Activated CD8-positive, alpha-beta memory T cell treated with anti-CD3 and anti-CD28 coated beads, Interleukin-2, amount 50 U/mL, for 24 hours (primary cell): ENCODE results near the gene CELF5.

Experiments used
- DNase-seq: peaks from one replicate; pipeline ENCODE4 v3.0.0-alpha.2; 2020; ENCODE audit errors: extremely low read depth

The CELF5 gene

DNA sequence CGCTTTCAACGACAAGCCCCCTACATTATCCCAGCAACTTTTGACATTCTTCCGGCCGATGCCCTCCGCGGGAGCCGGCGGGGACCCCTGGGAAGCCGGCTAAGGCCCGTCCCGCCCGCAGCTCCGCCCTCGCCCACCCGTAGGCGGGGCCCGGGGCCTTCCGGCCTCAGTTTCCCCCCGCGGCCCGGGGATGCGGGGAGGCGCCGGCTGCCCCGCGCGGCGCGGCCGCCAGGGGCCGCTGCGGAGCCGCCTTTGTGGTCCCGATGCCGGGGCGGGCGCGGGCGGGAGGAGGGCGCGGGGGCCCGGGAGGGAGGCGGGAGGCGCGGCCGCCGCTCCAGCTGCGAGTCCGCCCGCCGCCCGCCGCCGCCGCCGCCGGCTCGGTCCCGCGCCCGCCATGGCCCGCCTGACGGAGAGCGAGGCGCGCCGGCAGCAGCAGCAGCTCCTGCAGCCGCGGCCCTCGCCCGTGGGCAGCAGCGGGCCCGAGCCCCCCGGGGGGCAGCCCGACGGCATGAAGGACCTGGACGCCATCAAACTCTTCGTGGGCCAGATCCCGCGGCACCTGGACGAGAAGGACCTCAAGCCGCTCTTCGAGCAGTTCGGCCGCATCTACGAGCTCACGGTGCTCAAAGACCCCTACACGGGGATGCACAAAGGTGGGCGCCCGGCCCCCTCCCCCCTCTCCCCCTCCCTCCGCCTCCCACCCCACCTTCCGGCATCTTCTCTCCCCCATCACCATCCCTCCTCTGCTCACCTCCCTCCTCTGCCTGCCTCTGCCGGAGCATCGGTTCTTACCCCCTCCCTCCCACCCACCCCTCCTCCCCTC lies at the start of gene CELF5:
CELF5 (plus strand) TSS at position 316 of the 823 bp plus-strand sequence; CDS start at position 395, 79 bp downstream.
- DNase-seq = no peak

DNA sequence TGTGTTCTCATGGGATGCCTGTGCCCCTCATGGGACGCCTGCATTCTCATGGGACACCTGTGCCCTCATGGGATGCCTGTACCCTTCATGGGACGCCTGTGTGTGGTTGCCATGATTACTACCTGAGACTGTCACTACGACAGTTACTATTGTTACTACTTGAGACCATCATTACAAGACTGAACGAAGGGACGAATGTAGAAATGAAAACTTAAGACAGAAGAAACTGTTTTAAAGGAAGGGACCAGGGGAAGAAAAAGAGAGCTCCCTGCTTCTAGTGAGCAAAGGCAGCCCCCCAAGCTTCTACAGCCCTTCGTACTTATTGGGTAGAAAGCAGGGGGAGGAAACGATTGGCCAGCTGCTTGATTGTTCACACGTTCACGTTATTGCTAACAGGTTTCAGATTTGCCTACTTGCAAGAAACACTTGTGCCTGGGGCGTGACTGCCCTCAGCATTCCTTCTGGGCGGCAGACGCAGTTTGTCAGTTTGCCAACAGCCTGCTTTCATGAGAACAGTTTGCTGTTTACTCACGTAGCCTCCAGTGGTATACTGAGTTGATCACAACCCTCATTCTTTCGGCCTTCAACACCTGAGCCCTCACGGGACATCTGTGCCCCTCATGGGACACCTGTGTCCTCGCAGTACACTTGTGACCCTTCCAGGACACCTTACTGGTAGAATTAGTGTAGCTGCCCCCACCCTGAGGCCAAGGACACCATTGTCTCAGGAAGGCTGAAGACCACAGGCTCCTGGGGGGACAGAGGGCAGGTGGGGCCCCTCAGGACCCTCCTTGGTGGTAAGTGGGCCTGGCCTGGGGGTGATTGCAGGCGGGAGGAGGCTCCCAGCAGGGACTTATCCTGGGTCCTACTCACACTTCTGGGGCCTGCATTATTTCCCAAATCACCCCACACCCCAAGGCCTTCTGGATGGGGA lies 48.4 kb upstream of the CELF5 start:
- no peak for DNase-seq

DNA sequence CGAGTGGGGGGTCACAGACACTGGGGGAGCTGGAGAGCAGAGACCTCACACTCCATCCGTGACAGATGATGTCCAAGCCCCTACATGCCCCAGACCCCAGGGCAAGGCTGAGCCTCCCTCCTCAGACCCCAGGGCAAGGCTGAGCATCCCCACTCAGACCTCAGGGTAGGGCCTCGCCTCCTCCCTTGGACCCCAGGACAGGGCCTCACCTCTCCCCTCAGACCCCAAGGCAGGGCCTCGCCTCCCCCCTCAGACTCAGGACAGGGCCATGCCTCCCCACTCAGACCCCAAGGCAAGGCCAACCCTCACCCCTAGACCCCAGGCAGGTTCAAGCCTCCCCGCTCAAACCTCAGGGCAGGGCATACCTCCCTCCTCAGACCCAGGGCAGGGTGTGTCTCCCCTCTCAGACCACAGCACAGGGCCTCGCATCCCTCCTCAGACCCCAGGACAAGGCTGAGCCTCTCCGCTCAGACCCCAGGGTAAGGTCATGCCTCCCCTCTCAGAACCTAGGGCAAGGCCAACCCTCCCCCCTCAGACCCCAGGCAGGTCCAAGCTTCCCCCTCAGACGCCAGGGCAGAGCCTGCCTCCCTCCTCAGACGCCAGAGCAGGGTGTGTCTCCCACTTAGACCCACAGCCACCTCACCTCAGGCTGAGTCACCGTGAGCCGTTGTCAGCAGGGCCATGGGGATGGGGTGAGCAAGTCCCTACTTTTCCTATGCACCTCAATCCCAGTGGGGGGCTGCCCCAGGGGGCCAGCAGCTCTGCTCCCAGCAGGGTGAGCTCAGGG lies 47.6 kb upstream of the CELF5 start:
- no peak for DNase-seq

DNA sequence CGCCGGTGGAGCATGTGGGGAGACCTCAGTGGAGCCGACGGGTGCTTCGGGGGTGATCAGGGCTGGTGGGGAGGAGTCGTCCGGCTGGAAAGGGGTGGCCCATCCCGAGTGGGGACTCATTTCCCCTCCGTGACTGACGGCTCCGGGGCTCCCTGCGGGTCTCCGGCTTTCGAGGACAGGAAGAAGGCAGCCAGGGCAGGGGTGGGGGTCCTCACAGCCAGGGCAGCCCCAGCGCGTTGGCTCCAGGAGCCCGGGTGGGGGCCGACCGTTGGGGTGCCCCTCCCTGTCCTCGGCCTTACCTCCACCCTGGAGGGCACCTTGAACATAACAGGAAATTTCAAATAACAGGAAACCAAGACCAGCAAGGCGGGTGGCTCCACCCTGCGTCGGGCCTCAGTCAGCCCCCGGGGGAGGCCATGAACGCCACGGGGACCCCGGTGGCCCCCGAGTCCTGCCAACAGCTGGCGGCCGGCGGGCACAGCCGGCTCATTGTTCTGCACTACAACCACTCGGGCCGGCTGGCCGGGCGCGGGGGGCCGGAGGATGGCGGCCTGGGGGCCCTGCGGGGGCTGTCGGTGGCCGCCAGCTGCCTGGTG lies 46.0 kb upstream of the CELF5 start, which contains the start of gene S1PR4:
S1PR4 (plus strand) TSS at position 393 of the 596 bp plus-strand sequence; CDS start at position 417, 24 bp downstream.
- DNase-seq = no peak

DNA sequence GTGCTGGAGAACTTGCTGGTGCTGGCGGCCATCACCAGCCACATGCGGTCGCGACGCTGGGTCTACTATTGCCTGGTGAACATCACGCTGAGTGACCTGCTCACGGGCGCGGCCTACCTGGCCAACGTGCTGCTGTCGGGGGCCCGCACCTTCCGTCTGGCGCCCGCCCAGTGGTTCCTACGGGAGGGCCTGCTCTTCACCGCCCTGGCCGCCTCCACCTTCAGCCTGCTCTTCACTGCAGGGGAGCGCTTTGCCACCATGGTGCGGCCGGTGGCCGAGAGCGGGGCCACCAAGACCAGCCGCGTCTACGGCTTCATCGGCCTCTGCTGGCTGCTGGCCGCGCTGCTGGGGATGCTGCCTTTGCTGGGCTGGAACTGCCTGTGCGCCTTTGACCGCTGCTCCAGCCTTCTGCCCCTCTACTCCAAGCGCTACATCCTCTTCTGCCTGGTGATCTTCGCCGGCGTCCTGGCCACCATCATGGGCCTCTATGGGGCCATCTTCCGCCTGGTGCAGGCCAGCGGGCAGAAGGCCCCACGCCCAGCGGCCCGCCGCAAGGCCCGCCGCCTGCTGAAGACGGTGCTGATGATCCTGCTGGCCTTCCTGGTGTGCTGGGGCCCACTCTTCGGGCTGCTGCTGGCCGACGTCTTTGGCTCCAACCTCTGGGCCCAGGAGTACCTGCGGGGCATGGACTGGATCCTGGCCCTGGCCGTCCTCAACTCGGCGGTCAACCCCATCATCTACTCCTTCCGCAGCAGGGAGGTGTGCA lies 45.3 kb upstream of the CELF5 start:
- DNase-seq = no peak

DNA sequence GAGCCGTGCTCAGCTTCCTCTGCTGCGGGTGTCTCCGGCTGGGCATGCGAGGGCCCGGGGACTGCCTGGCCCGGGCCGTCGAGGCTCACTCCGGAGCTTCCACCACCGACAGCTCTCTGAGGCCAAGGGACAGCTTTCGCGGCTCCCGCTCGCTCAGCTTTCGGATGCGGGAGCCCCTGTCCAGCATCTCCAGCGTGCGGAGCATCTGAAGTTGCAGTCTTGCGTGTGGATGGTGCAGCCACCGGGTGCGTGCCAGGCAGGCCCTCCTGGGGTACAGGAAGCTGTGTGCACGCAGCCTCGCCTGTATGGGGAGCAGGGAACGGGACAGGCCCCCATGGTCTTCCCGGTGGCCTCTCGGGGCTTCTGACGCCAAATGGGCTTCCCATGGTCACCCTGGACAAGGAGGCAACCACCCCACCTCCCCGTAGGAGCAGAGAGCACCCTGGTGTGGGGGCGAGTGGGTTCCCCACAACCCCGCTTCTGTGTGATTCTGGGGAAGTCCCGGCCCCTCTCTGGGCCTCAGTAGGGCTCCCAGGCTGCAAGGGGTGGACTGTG lies 44.6 kb upstream of the CELF5 start:
- no peak for DNase-seq

DNA sequence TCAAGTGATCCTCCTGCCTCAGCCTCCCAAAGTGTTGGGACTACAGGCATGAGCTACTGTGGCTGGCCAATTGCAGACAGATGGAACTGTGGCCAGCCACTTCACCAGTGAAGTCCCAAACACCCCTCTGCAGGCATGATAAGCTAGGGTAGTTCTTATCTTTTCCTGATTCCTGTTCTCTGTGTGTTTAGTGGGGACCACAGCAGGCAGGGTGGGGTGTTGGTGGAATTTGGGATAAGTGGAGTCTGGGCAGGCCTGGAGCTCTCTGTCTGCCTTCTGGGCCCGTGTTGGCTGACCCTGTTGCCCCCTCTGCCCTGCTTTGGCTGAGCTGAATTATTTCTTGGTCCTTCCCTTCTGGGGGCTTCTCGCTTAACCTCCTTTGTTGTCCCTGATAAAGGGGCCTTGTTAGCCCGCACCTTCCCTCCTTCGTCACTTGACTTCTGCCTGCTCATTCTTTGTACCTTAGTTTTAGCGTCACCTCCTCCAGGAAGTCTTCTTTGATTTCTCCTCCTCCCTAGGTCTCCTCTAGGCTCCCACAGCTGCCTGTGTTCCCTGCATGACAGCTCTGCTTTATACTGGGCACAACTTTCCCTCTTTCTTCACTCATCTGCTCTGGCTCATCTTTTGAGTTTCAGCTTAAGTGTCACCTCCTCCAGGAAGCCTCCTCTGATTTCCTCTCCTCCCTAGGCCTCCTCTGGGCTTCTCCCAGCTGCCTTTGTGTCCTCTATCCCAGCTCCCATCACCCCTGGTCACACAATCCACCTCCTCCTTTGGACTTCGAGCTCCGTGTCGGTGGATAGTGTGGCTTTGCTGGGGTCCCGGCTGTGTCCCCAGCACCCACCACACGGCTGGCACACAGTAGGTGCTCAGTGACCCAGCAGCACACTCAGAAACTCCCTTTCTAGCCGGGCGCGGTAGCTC lies 40.5 kb upstream of the CELF5 start:
- no peak for DNase-seq

DNA sequence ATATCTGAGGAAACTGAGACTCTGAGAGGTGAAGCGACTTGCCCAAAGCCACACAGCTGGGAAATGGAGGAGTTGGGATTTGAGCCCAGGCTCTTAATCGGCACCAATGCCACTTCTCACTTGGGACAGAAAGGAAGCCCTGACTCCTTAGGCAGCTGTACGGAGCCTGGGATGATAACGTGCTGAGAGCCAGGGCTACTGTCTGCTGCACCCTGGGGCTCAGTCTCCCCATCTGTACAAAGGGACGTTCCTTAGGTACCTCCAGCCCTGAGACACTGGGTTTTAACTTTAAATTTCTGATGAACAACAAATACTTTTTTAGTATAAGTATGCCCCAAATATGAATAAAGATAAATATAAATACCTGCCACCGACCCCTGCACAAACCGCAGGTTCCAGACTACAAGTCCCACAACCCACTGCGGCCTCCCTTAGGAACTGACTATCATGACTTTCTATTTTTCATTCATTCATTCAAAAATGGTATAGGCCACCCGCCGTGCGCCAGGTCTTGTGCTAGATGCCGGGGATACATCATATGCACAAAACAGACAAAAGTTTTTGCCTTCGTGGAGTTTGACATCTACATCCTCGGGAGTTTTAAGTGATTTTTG lies 39.5 kb upstream of the CELF5 start:
- no peak for DNase-seq

DNA sequence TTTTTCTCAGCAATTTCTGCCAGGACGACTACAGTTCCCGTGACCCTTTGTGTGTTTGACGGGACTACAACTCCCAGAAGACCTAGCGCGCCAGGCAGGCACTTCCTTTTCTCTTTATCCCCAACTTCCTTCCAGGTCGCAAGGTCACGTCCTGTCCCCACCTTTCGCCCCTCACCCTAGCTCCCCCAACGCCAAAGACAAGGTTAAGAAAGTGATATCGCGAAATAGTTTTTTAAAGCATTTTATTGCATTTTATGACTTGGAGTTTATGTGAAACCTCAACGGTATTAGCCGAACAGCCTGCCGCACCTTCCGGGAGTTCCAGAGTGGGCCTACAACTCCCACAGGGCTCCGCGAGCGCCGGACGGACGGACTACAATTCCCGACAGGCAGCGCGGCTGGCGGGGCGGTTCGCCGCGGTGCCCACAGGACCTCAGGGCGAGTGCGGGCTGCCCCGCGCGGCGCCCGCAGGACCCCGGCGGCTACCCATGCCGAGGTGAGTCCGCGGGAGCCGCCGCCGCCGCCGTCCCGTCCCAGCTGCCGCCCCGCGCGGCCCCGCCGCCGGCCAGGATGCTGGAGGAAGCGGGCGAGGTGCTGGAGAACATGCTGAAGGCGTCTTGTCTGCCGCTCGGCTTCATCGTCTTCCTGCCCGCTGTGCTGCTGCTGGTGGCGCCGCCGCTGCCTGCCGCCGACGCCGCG lies 38.9 kb upstream of the CELF5 start, which contains the start of gene NCLN:
NCLN (plus strand) TSS at position 470 of the 699 bp plus-strand sequence; CDS start at position 571, 101 bp downstream.
- peak; percentile 80 for DNase-seq

DNA sequence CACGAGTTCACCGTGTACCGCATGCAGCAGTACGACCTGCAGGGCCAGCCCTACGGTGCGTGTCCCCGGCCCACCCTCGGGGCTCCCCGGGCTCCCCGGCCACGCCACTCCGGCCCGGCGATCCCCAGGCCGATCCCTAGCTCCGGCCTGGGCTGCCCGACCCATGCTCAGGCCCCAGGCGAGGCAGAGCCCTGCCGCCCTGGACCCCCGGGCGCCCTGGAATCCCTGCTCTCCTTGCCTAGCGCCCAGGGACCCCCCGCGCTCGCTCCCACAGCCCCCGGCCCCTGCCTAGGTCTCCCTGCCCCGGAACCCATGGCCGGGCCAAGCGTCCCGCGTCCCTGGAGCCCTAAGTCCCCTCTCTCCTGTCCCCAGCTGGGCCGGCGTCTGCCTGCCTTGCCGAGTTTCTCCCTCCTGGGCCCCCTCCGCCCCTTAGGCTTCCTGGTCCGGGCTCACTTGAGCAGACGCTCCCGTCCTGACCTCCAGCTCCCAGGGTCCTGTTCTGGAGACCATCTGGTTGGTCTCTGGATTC lies 38.2 kb upstream of the CELF5 start:
- no peak for DNase-seq

DNA sequence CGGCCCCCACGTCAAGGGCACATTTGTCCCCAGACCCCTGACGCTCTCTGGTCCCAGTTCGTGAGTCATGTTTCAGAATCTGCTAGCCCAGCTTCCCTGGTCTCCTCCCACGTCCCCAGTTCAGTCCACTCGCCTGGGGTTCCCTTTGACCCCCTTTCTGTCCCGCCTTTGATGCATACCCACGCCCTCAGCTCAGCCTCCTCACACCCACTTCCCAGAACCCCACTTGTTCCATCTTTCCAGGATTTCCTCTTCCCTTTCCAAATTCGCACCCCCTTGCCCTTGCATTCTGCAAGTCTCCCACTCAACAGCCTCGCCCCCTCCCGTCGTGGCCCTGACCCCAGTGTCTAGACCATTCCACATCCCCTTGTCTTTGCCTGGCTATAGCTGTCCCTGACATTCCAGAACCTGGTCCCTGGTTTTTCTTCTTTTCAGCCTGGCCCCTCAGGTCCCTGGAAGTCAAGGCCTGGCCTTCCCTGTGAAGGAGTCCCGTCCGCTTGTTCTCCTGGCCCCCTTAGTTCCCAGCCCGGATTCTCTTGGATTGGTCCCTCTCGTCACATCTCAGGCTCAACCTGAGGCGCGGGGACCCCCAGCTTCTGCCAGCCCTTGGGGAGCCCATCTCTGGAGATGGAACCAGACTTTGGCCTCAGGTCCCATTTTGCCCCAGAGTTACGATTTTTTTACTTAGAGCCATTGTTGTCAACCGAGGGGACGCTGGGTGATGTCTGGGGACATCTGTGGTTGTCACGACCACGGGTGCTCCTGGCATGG lies 37.4 kb upstream of the CELF5 start:
- DNase-seq = no peak

DNA sequence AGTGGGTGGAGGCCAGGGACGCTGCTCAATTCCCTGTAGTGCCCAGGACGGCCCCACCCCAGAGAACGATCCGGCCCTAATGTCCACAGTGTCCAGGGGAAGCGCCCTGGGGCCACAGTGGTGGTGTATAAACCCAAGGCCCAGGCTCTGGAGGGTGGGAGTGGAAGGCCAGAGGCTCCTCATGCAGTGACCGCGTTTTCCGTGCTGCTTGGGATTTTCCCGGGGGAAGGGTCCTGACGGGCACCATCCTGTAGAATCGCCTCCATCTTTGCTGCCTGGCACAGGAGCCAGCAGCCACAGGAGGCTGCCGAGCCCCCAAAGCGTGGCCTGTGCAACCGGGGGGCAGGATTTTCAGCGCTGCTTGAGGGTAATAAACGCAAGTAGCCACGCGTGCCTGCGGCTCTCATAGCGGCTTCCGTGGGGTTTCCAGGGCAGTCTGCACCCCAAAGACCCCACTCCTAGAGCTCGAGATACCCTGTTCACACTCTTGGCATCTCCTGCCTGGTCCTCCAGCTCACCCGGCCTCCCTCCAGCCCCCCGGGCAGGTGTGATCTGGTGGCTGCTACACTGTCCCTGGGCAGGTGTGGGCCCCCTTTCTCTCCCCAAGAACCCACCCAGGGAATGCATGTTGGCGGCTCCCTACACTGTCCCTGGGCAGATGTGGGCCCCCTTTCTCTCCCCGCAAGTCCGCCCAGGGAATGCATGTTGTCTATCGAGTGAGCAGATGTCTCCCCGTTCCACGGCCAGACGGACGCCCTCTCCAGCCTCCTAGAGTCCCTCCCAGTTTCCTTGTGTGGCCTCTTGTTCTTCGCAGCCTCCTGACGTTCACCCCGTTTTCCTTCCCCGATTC lies 36.6 kb upstream of the CELF5 start:
- DNase-seq = no peak

DNA sequence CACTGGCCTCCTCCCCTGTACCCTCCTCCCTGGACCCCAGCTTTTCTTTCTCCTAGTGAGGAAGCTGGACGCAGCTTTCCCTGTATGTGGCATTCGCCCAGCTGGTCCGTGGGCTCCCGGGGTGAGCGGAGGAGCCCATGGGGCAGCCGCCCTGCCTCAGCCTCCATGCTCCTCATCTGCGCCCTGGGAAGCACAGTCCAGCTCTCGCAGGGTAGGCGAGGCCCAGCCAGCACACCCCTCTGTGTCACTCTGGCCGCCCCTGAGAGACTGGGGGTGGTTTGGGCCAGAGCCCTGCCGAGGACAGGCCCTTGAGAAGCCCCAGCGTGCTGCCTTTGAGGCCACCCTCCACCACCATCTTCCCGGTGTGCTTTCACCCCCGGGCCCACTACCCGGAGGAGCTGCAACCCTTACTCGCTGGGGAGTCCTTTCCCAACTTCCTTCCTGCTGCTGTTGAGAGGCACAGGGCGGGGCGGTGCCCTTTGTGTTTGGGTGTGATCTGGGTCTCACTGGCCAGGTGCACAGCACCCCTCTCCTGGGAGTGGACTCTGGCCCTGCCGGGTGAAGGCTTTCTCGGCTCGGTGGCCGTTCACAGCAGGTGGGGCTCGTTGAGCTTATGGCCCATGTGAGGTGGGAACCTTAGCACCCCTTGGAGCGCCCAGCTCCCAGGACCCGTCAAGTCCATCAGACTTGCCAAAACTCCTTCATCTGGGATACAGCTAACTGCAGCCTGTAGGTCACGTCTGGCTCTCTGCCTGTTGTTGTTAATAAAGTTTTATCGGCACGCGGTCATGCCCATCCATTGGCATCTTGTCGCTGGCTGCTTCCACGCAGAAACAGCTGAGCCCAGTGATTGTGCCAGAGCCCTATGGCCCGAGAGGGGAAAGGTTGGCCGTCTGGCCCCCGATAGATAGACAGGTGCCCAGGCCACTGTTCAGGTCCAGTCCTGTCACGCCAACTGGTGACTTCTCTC lies 35.5 kb upstream of the CELF5 start:
- no peak for DNase-seq

DNA sequence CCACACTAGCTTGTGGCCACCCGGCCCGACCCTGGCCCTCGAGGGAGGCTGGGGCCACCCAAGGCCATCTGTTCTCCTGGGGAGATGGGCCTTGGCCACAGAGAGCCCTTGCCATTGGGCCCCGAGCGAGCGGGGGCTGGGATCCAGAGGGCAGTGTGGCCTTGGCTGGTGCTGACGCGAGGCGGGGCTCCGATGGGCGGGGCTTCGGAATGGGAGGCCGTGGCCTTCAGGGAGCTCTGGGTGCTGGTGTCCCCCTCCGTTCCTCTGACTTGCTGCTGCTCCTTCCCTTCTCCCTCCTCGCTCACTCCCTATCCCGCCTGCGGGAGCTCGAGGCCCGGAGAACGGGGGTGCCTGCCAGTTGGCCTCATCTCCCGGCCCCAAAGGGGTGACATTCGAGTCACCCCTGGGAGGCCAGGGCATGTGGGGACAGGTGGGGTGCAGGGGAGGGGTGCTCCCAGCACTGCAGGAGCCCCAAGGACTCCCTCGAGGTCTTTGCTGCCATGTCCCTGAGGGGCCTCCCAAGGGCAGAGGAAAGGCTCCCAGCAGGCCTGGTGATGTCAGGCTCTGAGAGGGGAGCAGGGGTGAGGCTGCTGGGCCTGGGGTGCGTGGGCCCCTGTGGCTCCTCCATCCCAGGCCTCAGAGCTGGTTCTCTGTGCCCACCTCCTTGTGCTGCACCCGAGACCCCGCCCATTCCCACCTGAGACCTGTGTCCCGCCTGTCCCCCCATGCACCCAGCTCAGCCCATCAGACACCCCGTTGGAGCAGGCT lies 34.6 kb upstream of the CELF5 start:
- DNase-seq = no peak
